Measurements from ENCODE around the gene MAN2B2. TPM values are rescaled to one million over a fixed set of nuclear protein-coding genes. Genes with fewer than 3 reads are reported as not detected.

MAN2B2 gene
- total RNA-seq, 1 donor from 2014 or later = 32.2 TPM

Other genes with a start within 250 kb of the MAN2B2 start
- 0.72 and 1.1 TPM in 2 replicates for gene PPP2R2C, start 102.6 kb upstream of the MAN2B2 start, total RNA-seq
- gene MRFAP1, start 65.5 kb downstream of the MAN2B2 start, total RNA-seq = 258 and 278 TPM in 2 replicates
- not detected in 2 replicates for gene S100P, start 118.7 kb downstream of the MAN2B2 start, total RNA-seq
- 33.2 and 36.8 TPM in 2 replicates for gene MRFAP1L1, start 134.7 kb downstream of the MAN2B2 start, total RNA-seq
- 20.9 and 21.2 TPM in 2 replicates for gene BLOC1S4, start 141.0 kb downstream of the MAN2B2 start, total RNA-seq
- 25.0 and 27.6 TPM in 2 replicates for gene KIAA0232, start 207.5 kb downstream of the MAN2B2 start, total RNA-seq

Data from astrocyte (in vitro differentiated cells and primary cell).